GM18870 (cell line): Measurements from ENCODE around the gene VPS26B.

ENCODE experiments used
- ATAC-seq: cut with Tn5 transposase; IDR thresholded peaks from one replicate; pipeline ENCODE4 v1.9.1; 2021; ENCODE audit warnings: moderate library complexity; ENCODE audit not compliant: unreplicated experiment

The VPS26B gene

DNA sequence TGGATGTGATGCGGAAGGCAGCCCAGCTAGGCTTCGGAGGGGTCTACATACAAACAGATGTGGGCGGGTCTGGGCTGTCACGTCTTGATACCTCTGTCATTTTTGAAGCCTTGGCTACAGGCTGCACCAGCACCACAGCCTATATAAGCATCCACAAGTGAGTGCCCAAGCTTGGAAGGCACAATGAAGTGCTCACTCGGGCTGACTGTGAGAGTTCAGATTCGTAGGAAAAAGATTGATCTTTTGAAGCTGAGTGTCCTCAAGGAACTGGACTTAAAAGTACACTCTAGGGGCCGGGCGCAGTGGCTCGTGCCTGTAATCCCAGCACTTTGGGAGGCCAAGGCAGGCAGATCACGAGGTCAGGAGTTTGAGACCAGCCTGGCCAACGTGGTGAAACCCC lies 32.6 kb downstream of the VPS26B start:
- no peak for ATAC-seq

DNA sequence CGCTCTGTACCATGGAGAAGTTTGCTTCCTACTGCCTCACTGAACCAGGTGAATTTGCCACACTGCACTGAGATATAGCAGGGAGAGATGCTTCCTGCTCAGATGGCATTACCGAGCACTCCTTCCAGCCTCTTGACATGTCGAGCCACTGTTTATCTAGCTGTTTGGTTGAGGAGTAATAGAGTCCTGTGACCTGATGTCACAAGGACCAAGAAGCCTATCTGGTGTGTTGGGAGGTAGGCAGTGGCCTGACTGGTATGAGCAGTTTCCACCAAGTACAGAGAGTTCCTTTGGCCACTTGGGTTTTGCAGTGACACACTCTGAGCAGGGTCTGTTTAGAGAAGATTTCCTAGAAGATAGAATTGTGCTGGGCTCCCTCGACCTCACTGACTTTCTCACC lies 34.1 kb downstream of the VPS26B start:
- no peak for ATAC-seq

DNA sequence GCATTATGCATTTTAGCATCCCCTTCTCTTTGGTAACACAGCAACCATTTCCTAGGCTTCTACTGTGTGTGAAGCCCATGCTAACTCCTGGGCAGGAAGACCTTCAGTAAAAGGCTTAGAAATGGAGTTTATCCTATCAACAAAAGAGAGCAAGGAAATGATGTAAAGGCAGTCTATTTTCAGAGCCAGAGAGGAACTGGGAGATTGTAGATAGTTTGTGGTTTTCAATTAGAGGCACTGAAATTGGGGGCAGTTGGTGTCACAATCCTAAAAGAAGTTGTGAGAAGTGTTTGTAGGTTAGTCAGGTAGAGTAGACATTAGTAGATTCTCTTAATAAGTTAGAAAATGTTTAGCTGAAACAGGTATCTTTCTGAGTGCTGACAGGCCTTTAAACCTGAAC lies 36.0 kb downstream of the VPS26B start:
- no peak for ATAC-seq

DNA sequence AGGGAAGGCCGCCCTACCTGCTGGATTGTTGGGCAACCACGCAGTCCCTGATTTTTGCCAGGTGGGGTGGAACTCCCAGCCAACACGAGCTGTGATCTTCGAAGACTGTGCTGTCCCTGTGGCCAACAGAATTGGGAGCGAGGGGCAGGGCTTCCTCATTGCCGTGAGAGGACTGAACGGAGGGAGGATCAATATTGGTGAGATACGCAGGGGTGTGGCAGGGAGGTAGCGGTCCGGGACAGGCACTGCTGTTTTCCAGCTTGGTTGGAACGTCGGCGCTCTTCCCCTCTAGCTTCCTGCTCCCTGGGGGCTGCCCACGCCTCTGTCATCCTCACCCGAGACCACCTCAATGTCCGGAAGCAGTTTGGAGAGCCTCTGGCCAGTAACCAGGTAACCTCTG lies 36.5 kb downstream of the VPS26B start:
- no peak for ATAC-seq

DNA sequence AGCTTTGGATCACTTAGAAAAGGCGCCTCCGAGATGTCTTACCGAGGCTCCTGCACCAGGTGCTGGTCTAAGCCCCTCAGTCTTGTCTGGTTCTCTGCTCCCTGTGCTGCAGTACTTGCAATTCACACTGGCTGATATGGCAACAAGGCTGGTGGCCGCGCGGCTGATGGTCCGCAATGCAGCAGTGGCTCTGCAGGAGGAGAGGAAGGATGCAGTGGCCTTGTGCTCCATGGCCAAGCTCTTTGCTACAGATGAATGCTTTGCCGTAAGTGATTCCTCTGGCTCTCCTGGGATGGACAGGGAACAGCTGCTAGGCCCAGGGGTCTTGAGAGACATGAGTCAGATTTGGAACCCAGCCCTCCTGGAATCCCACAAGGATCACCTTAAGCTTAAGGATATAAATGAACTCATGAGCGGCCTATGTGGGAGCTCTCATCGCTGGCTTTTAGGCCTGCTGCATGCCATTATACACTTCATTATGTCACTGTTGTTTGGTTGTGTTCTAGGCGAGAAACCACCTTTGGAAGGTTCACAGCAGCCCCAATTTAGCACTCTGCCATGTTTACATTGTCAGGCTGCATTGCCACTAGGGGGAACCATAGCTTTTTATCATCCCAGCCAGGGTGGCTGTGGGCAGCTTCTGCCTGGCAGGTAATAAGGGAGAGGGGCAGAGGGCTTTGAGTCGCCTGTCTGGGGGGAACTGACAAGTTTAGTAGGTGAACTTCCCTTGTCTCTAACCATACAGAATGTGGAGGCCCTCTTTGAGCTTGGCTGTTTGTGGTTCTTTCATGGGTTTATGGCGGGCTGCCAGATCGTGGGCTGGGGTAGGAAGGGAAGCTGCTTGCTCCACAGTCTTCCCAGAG lies 37.4 kb downstream of the VPS26B start:
- ATAC-seq, result no peak

DNA sequence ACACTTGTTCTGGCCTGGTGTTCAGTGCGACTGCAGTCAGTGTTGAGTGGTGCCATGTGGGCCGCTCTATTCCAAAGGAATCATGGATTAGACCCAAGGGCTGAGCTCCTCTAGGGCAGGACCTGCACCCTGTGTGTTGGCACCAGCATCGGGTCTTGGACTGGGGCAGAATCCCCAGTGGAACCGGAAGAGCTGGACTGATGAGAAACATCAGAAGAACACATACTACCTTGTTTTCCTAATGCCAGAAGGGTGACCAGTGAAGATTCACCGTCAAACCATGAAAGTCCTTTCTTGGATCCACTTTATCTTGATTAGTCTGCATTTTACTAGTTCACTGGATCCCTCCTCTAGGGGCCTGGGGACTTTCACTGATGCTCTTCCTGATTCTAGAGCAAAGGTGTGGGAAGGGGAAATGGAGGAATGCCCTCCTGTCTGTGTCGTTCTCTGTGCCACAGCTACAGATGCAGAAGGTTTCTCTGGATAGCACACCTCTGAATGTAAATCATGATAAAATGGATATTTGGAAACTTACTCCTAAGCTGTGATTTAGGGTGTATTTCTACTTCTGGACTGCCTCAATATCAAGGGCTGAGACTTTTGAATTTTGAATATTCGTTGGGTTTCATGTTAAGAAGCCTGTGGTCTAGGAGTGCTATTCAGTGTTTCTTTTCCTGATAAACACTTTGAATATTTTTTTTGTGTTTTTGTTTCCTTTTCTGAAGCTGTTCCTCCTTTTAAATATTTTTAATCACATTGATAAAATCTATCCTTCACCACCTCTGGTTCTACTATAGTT lies 40.7 kb downstream of the VPS26B start:
- no peak for ATAC-seq

DNA sequence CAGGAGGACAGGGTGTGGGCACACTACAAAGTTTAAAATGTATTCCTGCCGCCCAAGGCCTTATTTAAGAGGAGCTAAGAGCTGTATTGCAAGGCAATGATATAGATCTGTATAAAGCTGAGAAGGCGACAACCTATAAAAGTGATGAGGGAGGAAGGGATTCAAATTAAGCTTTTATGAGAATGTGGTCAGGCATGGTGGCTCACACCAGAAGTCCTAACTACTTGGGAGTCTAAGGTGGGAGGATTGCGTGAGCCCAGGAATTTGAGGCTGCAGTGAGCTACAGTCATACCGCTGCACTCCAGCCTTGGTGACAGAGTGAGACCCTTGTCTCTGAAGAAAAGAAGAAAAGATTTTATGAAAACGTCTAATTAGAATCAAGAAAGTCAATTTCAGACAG lies 42.0 kb downstream of the VPS26B start:
- no peak for ATAC-seq

DNA sequence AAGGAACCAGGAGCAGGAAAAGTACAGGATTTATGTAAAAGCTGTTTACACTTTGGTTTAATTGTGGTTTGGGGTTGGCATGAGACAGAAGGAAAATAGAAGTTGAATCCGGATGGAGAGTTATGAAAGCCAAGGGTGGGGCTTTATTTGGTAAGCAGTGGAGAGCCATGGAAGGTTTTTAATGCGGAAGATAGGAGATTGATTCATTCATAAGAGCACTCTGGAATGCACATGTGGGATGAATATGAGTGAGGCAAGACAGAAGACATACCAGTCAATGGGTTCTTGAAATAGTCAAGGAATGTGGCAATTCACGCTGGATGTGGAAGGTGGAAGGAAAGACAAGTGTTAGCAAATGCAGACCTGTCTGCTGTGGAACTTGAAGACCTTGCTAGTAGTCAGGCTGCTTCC lies 42.4 kb downstream of the VPS26B start:
- ATAC-seq, result no peak

DNA sequence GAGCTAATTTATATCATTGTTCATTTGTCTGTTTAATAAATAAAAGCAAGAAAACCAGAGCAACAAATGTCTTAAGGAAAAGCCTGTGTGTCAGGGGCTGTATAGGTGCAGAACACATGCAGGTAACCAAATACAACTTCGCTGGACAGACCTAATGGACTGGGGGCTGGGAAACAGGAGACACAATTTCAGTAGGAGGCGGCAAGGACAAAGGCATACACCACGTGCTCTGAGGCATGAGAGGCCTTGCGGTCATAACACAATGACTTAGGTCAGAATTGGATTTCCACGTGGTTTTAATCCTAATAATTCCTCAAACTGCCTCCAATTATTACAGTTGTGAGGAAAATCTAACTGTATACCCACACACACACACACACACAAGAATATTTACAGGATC lies 43.0 kb downstream of the VPS26B start:
- ATAC-seq, result no peak

DNA sequence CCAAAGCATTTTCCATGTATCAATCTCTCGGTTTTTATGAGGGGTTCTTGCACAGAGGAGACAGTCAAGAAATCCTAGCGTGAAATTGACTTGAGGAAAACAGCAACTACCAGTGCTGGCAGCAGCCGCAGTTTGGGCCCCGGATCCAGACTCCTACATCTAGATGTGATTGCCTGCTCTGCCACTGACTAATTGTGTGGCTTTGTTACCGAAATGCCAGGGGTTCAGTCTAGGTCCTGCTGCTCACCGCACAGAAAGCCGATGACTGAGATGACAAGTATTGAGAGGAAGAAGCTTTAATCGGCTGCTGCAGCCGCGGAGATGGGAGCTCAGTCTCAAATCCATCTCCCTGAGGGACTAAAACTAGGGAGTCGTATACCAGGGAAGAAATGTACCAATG lies 43.5 kb downstream of the VPS26B start:
- ATAC-seq, result no peak

DNA sequence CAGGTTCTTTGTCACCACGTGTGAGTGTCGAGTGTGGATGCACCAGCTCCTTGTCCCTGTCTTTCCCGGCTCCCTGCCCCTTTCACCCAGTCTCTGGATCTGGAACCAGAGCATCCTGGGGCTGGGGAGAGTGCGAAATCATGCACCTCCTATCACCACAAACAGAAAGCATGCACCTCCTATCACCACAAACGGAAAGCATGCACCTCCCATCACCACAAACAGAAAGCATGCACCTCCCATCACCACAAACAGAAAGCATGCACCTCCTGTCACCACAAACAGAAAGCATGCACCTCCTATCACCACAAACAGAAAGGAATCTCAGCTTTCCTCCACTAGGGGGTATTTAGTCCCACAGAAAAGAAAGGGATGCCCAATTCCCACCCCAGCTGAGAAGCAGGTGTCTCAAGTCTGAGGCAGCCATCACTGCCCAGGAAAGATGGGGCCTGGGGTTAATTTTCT lies 45.8 kb downstream of the VPS26B start:
- ATAC-seq, result no peak

DNA sequence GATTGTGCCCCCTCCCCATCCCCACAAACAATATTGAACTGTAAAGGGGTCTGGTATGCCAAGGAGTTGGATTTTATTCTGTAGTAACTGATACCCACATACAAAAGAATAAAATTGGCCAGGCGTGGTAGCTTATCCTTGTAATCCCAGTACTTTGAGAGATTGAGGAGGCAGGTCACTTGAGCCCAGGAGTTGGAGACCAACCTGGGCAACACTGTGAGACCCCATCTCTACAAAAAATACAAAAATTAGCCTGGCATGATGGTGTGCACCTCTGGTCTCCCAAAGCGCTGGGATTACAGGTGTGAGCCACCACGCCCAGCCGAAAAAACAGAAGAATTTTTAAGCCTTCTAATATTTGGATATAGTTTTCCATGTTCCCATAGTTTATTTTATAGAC lies 47.5 kb downstream of the VPS26B start:
- no peak for ATAC-seq

DNA sequence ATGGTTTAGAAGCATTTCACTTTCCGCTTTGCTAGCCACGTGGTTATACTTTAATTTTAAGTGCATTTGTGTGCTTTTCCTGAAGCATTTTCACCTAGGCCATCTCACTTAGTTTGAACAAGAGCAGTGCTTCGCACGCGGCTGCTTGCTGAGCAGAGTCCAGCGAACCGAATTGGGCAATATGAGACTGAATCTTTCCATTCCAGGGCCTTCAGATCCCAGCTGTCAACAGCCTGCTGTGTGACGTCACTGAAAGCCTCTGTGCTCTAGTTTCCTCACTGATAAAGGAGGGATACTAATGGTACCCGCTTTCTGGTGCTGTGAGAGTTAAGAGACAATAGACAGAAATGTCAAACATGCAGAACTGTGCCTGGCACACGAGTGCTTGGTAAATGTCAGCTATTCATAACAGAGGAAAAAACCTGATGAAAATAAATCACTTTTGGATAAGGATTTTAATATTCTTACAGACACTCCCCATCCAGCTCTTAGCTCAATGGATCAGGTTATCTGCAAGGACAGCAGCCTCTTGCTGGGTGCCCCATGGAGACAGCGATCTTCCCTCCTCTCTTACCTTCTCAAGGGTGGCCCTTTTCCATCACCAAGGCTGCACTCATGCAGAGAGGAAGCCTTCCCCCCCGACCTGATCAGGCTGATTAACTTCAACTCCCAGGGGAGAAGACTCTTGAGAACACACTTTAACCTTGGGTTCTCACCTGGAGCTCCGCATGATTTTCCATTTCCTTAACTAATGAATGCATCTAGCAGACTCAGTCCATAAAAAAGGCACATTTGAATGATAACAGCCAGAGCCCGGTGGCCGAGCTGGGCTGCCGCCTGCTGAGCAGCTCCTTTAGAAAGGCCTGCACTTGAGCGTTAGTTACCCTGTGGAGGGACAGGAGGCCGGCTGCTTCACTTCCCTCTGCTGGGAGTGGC lies 48.2 kb downstream of the VPS26B start:
- ATAC-seq, result no peak

DNA sequence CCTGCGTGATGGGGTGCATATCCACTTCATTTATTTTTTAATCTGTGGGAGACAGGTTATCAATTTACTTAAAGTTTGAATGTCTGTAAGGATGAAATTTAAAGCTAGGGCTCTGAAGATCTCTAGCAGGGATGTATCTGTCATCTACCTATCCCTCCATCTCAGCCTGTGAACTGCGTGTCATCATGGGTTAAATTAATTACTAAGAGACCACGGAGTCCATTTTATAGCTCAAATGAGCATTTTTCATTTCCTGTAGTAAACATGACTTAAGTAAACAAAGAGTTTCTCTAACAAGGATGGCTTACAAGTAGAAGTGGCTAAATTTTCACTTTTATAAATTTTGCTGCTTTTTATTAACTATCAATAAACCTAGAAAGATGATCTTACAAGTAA lies 48.8 kb downstream of the VPS26B start:
- ATAC-seq, result no peak

DNA sequence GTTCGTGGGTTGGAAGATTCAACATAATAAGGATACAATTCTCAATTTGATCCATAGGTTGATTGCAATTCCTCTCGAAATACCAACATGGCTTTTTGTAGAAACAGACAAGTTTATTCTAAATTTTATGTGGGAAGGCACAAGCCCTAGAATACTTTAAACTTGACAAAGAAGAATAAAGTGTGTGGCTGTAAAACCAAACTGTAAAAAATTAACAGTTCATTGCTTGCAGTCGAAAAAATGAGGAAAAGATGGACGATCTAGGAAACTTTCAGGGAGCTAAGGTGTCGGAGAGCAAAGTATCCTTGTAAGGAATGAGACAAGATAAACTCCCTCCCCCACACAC lies 50.7 kb downstream of the VPS26B start:
- ATAC-seq, result no peak

DNA sequence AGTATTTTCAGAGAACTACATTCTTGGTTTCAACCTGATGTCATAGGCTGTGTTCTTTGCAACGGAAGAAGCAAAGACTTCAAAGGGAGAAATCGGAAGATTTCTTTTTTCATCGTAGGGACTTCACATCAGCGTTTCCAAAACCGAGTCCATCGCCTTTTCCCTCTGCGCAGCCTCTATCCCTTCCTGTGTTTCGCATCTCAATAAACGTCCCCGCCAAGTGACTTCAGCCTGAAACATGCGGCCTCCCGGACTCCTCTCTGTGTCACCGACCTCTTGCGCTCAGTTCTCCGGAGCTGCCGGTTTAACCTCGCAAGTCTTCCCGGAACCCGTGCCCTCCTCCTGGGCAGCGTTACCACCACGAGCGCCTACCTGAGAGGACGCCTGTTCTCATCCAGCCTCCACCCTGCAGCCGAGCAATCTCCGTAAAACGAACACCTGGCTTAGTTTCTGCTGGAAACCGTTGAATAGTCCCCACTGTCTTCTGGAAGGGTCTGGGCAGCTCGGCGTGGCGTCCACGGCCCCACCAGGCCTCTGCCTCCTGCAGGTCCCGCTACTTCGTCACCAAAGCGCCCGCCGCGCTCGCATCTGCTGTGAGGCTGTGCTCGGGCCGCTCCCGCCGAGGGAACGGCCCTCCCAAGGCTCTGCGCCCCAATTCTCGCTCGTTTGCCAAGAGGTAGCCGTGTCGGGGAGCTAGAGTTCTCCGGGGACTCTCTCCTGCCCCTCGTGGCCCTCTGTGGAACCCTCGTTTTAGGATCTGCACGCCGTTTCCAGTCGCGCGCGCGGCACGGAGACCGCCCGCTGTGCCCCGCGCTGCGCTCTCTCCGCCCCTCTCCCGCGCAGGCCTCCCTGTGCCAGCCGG lies 51.3 kb downstream of the VPS26B start, which contains the start of gene GLB1L3:
Gene GLB1L3, plus strand, starts transcription at position 846 of the 862 bp plus-strand sequence. CDS start 362 bp downstream, outside the sequence.
- no peak for ATAC-seq

DNA sequence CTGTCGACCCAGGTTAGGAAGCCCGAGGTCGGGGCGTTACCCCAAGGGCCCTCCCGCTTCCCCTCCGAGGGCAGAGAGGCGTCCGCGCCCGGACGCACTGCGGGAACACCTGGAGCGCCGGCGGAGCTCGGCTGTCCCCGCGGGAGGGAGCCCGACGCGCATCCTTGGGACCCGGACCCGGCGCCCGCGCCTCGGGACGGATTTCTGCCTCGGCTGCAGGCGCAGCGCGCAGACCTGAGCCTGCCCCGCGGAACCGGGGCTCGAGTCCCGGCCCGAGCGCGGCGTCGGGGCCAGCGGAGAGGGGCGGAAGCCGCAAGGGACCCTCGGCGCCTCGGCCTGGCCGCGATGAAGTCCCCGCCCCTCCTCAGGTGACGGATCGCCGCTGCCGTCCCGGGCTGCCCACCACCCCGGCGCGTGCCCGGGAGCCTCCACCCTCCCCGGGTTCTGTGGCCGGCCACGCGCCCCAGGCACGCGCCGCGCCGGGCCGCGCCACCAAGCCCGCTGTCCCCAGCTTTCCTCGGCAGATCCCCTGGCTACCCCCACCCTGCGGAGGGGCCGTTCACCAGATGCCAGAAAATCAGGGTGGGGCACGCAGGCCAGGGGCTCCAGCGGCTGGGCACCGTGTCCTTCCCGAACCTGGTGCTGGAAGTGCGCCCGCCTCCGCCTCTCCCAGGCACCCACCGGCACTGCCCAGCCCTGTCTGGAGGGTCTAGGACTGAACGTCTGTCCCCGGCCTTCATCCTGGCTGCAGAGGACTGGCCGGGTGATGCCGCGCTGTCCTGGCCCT lies 52.1 kb downstream of the VPS26B start:
- ATAC-seq, result no peak

DNA sequence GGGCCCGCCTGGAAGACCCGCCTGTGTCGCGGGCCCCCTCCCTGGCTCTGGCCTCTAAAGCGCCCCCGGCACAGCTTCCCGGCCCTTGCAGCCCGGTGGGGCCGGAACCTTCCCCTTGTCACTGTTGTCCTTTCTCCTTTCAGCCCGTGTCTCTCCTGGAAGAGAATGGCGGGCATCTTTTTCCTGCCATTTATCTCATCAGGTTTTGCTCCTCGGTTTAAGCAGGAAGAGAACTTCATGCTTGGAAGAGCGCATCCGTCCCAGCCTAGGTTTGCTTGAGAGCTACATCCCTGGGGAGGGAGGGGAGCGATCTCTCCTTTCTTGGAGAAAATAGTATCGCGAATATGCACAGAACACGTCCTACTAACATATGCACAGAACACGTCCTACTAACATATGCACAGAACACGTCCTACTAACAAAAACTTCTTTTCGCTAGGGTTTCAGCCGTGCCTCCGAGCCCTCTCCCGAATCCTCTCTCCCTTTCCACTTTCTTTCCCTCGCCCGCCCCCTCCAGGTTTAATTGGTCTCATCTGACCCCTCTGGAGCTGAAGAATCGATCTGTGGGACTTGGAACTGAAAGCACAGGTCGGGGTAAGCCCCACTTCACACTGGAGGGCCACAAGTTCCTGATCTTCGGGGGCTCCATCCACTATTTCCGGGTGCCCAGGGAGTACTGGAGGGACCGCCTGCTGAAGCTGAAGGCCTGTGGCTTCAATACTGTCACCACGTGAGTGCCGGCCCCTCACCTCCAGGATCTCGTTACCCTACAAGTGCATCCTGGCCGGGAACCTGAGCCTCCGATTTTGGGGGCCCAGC lies 52.9 kb downstream of the VPS26B start:
- ATAC-seq, result no peak
